Measurements from ENCODE around the gene INF2. TPM values are rescaled to one million over a fixed set of nuclear protein-coding genes. Genes with fewer than 3 reads are reported as not detected.
"Not testable (repeated sequence)": the region's sequence is repeated elsewhere in the genome, so short reads cannot be mapped to it uniquely, and the experiment has no call there.

INF2 gene
- total RNA-seq, 4 donors from 2014 or later, result 187 to 510 (median 205) TPM

GRCh38 chr14:104650981-104651875 lies 38.2 kb upstream of the INF2 start:
- no peaks in the 10 kb centered on the region for H3K36me3 ChIP-seq
- no peak for DNase-seq
- intact Hi-C loops (cut with DNase I; ENCODE audit: low total_unique reads) (loop anchor here (2.0 kb wide), 1 partner anchor 58 kb away; no protein-coding TSS in a partner anchor), in situ Hi-C loops (cut with MboI; ENCODE audit: low pct_ligation_motif_present in 1 of 4, low pct_unique_long_range_greater_than_20kb in 1 of 4, low sequenced_read_pairs in 3 of 4) (loop anchor here in 1 of 4 donors (10.0 kb wide), 1 partner anchor 54 kb away; no protein-coding TSS in a partner anchor)
- H3K4me3 ChIP-seq, result no peak overlapping the region
- H3K4me1 ChIP-seq, result peaks cover 0 to 11% (median 10%) of the 10 kb centered on the region in 4 donors
- 84% methylated on average over 23 of the region's 24 CpGs; no CpG with 5 or more reads in 1 of the 2 donors for WGBS, 2 donors (ENCODE audit: low coverage in 1 of 2)
- no peaks in the 10 kb centered on the region for H3K27me3 ChIP-seq
- H3K27ac ChIP-seq, result no peak overlapping the region
- TF ChIP-seq POLR2AphosphoS5 (IDR thresholded peaks at IDR 0.05), result no peak
- no peak for TF ChIP-seq EP300 (IDR thresholded peaks at IDR 0.05; ENCODE audit: low read depth)
- no peak for TF ChIP-seq CTCF (IDR thresholded peaks at IDR 0.05)
- no peak for TF ChIP-seq POLR2A (IDR thresholded peaks at IDR 0.05)
- no peaks in the 10 kb centered on the region for H3K9me3 ChIP-seq

- Histone ChIP-seq H3K36me3 (no peaks in the 10 kb centered on the region), H3K27me3 (no peaks in the 10 kb centered on the region), H3K4me1 (peaks cover 0 to 11% (median 10%) of the 10 kb centered on the region in 4 donors), H3K27ac (no peak overlapping the region), H3K9me3 (no peaks in the 10 kb centered on the region), H3K4me3 (no peak overlapping the region)
- intact Hi-C loops (cut with DNase I; ENCODE audit: low total_unique reads) (loop anchor here (2.0 kb wide), 1 partner anchor 57 kb away; no protein-coding TSS in a partner anchor), in situ Hi-C loops (cut with MboI; ENCODE audit: low pct_ligation_motif_present in 1 of 4, low pct_unique_long_range_greater_than_20kb in 1 of 4, low sequenced_read_pairs in 3 of 4) (loop anchor here in 1 of 4 donors (10.0 kb wide), 1 partner anchor 53 kb away; no protein-coding TSS in a partner anchor)
- TF ChIP-seq EP300 (IDR thresholded peaks at IDR 0.05; ENCODE audit: low read depth) (no peak), CTCF (IDR thresholded peaks at IDR 0.05) (no peak), POLR2A (IDR thresholded peaks at IDR 0.05) (no peak), POLR2AphosphoS5 (IDR thresholded peaks at IDR 0.05) (no peak)
- 90% methylated on average over 20 of the region's 20 CpGs; no CpG with 5 or more reads in 1 of the 2 donors for WGBS, 2 donors (ENCODE audit: low coverage in 1 of 2)
- no peak for DNase-seq
These were observed 37.5 kb upstream of the INF2 start for GRCh38 chr14:104651876-104652260.

GRCh38 chr14:104652386-104652785 lies 37.0 kb upstream of the INF2 start:
- TF ChIP-seq POLR2AphosphoS5 (IDR thresholded peaks at IDR 0.05) (no peak), CTCF (IDR thresholded peaks at IDR 0.05) (no peak), POLR2A (IDR thresholded peaks at IDR 0.05) (no peak), EP300 (IDR thresholded peaks at IDR 0.05; ENCODE audit: low read depth) (no peak)
- intact Hi-C loops (cut with DNase I; ENCODE audit: low total_unique reads) (no loop called here), in situ Hi-C loops (cut with MboI; ENCODE audit: low pct_ligation_motif_present in 1 of 4, low pct_unique_long_range_greater_than_20kb in 1 of 4, low sequenced_read_pairs in 3 of 4) (loop anchor here in 1 of 4 donors (10.0 kb wide), 1 partner anchor 52 kb away; no protein-coding TSS in a partner anchor)
- no peak for DNase-seq
- H3K4me1 ChIP-seq, result peaks cover 0 to 11% (median 10%) of the 10 kb centered on the region in 4 donors
- no peak overlapping the region for H3K4me3 ChIP-seq
- H3K27me3 ChIP-seq, result no peaks in the 10 kb centered on the region
- no peak overlapping the region for H3K27ac ChIP-seq
- no peaks in the 10 kb centered on the region for H3K36me3 ChIP-seq
- 98 to 100% methylated on average over 1 to 9 of the region's 9 CpGs for WGBS, 2 donors (ENCODE audit: low coverage in 1 of 2)
- H3K9me3 ChIP-seq, result no peaks in the 10 kb centered on the region

GRCh38 chr14:104653130-104653920 lies 36.1 kb upstream of the INF2 start:
- H3K36me3 ChIP-seq; DNase-seq; intact Hi-C loops (cut with DNase I; ENCODE audit: low total_unique reads); H3K9me3 ChIP-seq; H3K27me3 ChIP-seq; H3K4me3 ChIP-seq; H3K27ac ChIP-seq: not testable (repeated sequence)
- in situ Hi-C loops (cut with MboI; ENCODE audit: low pct_ligation_motif_present in 1 of 4, low pct_unique_long_range_greater_than_20kb in 1 of 4, low sequenced_read_pairs in 3 of 4), result loop anchor here in 1 of 4 donors (10.0 kb wide), 1 partner anchor 51 kb away; no protein-coding TSS in a partner anchor
- peaks cover 0 to 11% (median 10%) of the 10 kb centered on the region in 4 donors for H3K4me1 ChIP-seq
- WGBS, 2 donors (ENCODE audit: low coverage in 1 of 2), result 90 to 91% methylated on average over 15 to 52 of the region's 52 CpGs

Data from transverse colon (tissue), 4 donors.